HCT116 (cell line): ENCODE data around the gene CREG1. TPM values are rescaled to one million over a fixed set of nuclear protein-coding genes. Genes with fewer than 3 reads are reported as not detected.

Experiments used
- ATAC-seq: fragments of 200-7000 bp; cut with Tn5 transposase; 2 replicates; pipeline ENCODE4 v1.9.1; 2020; ENCODE audit warnings: mild to moderate bottlenecking, moderate library complexity
- BruUV-seq: library from RNA; stranded (reverse); fragments of 400-500 nt; replicated peaks from 2 replicates; lab custom pipeline; 2021; lab: Mats Ljungman, UMichigan
- CTCF ChIA-PET: fragments of 300-600 bp; sonication (Branson Sonifier 250); formaldehyde crosslinking; loops from one replicate; lab custom pipeline; 2021; ENCODE audit warnings: antibody characterized with exemption; lab: Charles Lee
- POLR2A ChIA-PET: fragments of 300-600, 350-600 bp; sonication (Branson Sonifier 250); formaldehyde crosslinking; loops from one replicate; lab custom pipeline; 2021; ENCODE audit warnings: antibody characterized with exemption; lab: Charles Lee
- RAD21 ChIA-PET, 2 experiments: fragments of 300-600 bp; sonication (Branson Sonifier 250); formaldehyde crosslinking; loops; one replicate each; lab custom pipeline; 2023; ENCODE audit warnings: low total read pairs in 2 of 2; ENCODE audit not compliant: uncharacterized antibody in 2 of 2, unreplicated experiment in 2 of 2, low non-redundant PET in 1 of 2; lab: Charles Lee
- DNase-seq: peaks from one replicate; pipeline ENCODE4 v3.0.0-alpha.2; 2010; ENCODE audit warnings: low read depth, low spot score
- H2AFZ ChIP-seq: fragments of 200-600 bp; shearing (Covaris generic), sonication (generic); 2 replicates; pipeline ENCODE4 v1.6.1; 2017; ENCODE audit warnings: low read depth, mixed run types, mixed read lengths, antibody characterized with exemption, low read length; ENCODE audit not compliant: poor library complexity, severe bottlenecking
- H3K27ac ChIP-seq: 2 replicates; pipeline ENCODE4 v1.5.1; 2012; ENCODE audit warnings: low read depth, low read length
- H3K27me3 ChIP-seq: fragments of 200-600 bp; sonication (generic); 2 replicates; pipeline ENCODE4 v1.6.1; 2016; ENCODE audit warnings: mixed run types, low read length, mixed read lengths; ENCODE audit not compliant: insufficient read depth
- H3K36me3 ChIP-seq, 2 experiments: fragments of 200-500 bp in 1 of 2; fragments of 200-600 bp in 1 of 2; sonication (Bioruptor generic) in 1 of 2; sonication (generic) in 1 of 2; 2 replicates each; pipeline versions ENCODE4 v1.5.1 to v1.6.1; 2014 to 2016; ENCODE audit warnings: low read length in 2 of 2, inconsistent platforms in 1 of 2, mixed read lengths in 1 of 2, mixed run types in 1 of 2; ENCODE audit not compliant: insufficient read depth in 2 of 2, control insufficient read depth in 1 of 2
- H3K4me1 ChIP-seq, 2 experiments: fragments of 200-600 bp in 1 of 2; sonication (generic) in 1 of 2; 2 replicates each; pipeline versions ENCODE4 v1.5.1 to v1.6.1; 2012 to 2017; ENCODE audit warnings: low read length in 2 of 2, inconsistent platforms in 1 of 2, mild to moderate bottlenecking in 1 of 2, mixed read lengths in 1 of 2, mixed run types in 1 of 2, moderate library complexity in 1 of 2; ENCODE audit not compliant: insufficient read depth in 2 of 2, control insufficient read depth in 1 of 2
- H3K4me2 ChIP-seq: fragments of 200-600 bp; sonication (generic); 2 replicates; pipeline ENCODE4 v1.6.1; 2017; ENCODE audit warnings: mixed run types, low read length, mixed read lengths
- H3K4me3 ChIP-seq, 2 experiments: fragments of 200-600 bp in 1 of 2; sonication (generic) in 1 of 2; replicated peaks in 1 of 2; 2 replicates each; pipeline ENCODE4 v1.5.1; 2011 to 2016; ENCODE audit warnings: low read length in 2 of 2, control low read depth in 1 of 2, low read depth in 1 of 2, mild to moderate bottlenecking in 1 of 2, mixed read lengths in 1 of 2, mixed run types in 1 of 2
- H3K79me2 ChIP-seq: fragments of 200-600 bp; sonication (generic); 2 replicates; pipeline ENCODE4 v1.6.1; 2017; ENCODE audit warnings: mild to moderate bottlenecking, mixed run types, low read length, moderate library complexity, mixed read lengths; ENCODE audit not compliant: insufficient read depth
- H3K9ac ChIP-seq: fragments of 200-600 bp; sonication (generic); 2 replicates; pipeline ENCODE4 v1.6.1; 2016; ENCODE audit warnings: low read length, mixed read lengths
- H3K9me2 ChIP-seq: fragments of 200-600 bp; sonication (generic), shearing (Covaris generic); 2 replicates; pipeline ENCODE4 v1.6.1; 2017; ENCODE audit warnings: mixed run types, mild to moderate bottlenecking, moderate library complexity; ENCODE audit not compliant: insufficient read depth
- H3K9me3 ChIP-seq, 2 experiments: fragments of 200-500 bp in 1 of 2; fragments of 200-600 bp in 1 of 2; sonication (Bioruptor generic) in 1 of 2; sonication (generic) in 1 of 2; 2 replicates each; pipeline ENCODE4 v1.6.1; 2014 to 2017; ENCODE audit warnings: low read length in 2 of 2, mixed read lengths in 2 of 2, inconsistent platforms in 1 of 2, low read depth in 1 of 2, mild to moderate bottlenecking in 1 of 2, mixed run types in 1 of 2, moderate library complexity in 1 of 2; ENCODE audit not compliant: control insufficient read depth in 1 of 2, insufficient read depth in 1 of 2
- H4K20me1 ChIP-seq: fragments of 200-600 bp; sonication (generic), shearing (Covaris generic); 2 replicates; pipeline ENCODE4 v1.6.1; 2017; ENCODE audit warnings: mixed run types, mild to moderate bottlenecking, moderate library complexity; ENCODE audit not compliant: insufficient read depth
- CEBPB ChIP-seq: IDR thresholded peaks from 2 replicates; pipeline ENCODE4 v1.6.1; 2012; ENCODE audit warnings: low read depth
- CTCF ChIP-seq, 3 experiments: fragments of 200-600 bp in 1 of 3; sonication (generic) in 1 of 3; IDR thresholded peaks in 2 of 3; conservative IDR thresholded peaks in 1 of 3; 2 replicates each; pipeline ENCODE4 v1.5.1; 2012 to 2017; ENCODE audit warnings: low read depth in 2 of 3, low read length in 2 of 3, antibody characterized with exemption in 1 of 3, borderline replicate concordance in 1 of 3, control low read depth in 1 of 3, mild to moderate bottlenecking in 1 of 3, mixed read lengths in 1 of 3, mixed run types in 1 of 3, moderate library complexity in 1 of 3; ENCODE audit not compliant: insufficient read depth in 1 of 3
- FOSL1 ChIP-seq: IDR thresholded peaks from 2 replicates; pipeline ENCODE4 v1.6.1; 2012; ENCODE audit warnings: low read depth
- POLR2AphosphoS5 ChIP-seq: IDR thresholded peaks from 2 replicates; pipeline ENCODE4 v1.6.1; 2011; ENCODE audit warnings: mild to moderate bottlenecking, low read depth, low read length, moderate library complexity
- RAD21 ChIP-seq: IDR thresholded peaks from 2 replicates; pipeline ENCODE4 v1.6.1; 2012; ENCODE audit warnings: low read depth, mild to moderate bottlenecking
- ZNF274 ChIP-seq: fragments of 200-500 bp; sonication (Bioruptor generic); IDR thresholded peaks from 2 replicates; pipeline ENCODE4 v1.6.1; 2014; ENCODE audit warnings: mild to moderate bottlenecking, low read depth, low read length, inconsistent platforms
- intact Hi-C: fragments of 100-400 bp; cut with micrococcal nuclease; formaldehyde crosslinking; loops from 2 replicates; pipeline ENCODE4 v1.10.0; 2022
- total RNA-seq: library from RNA; stranded (reverse); gene quantifications from one replicate; pipeline ENCODE4 v1.2.1, GENCODE V29; 2021; ENCODE audit not compliant: unreplicated experiment

CREG1 gene
- total RNA-seq, 1 experiment from 2014 or later: 55.7 TPM

- no TSS peak for BruUV-seq
- intact Hi-C loops: no loop called here
- ChIA-PET RAD21 (no interaction called here), POLR2A (no interaction called here), CTCF (no interaction called here)
- Histone ChIP-seq H4K20me1 (no peaks in the 10 kb centered on the region), H3K9me2 (no peaks in the 10 kb centered on the region), H3K27ac (no peak overlapping the region), H3K4me3 (no peak overlapping the region), H3K9ac (no peak overlapping the region), H3K27me3 (no peaks in the 10 kb centered on the region), H2AFZ (no peak overlapping the region), H3K4me2 (no peak overlapping the region), H3K4me1 (no peaks in the 10 kb centered on the region), H3K79me2 (no peaks in the 10 kb centered on the region), H3K36me3 (peaks cover 5 to 17% of the 10 kb centered on the region in 2 experiments; a peak in 3 of 4 replicates), H3K9me3 (no peaks in the 10 kb centered on the region)
- TF ChIP-seq CEBPB (peak; percentile 70), RAD21 (no peak)
- DNase-seq (no peak), ATAC-seq (no peak)
These were observed 9.0 kb downstream of the CREG1 start for GRCh38 chr1:167544447-167545093.

GRCh38 chr1:167543199-167543990 lies 10.2 kb downstream of the CREG1 start:
- no peak for ATAC-seq
- RAD21 ChIA-PET: no interaction called here
- POLR2A ChIA-PET: interaction anchor here (0.9 kb wide), 1 partner anchor 10 kb away, joined by 3 read pairs; the partner anchor contains the start of gene CREG1

More at GRCh38 chr1:167543199-167543990, 10.2 kb downstream of the CREG1 start:
- Histone ChIP-seq H3K4me2 (no peak overlapping the region), H3K79me2 (no peaks in the 10 kb centered on the region), H3K36me3 (peaks cover 5 to 17% of the 10 kb centered on the region in 2 experiments; a peak in 3 of 4 replicates), H3K4me1 (no peaks in the 10 kb centered on the region), H3K27me3 (no peaks in the 10 kb centered on the region), H3K4me3 (no peak overlapping the region), H3K9me2 (no peaks in the 10 kb centered on the region), H3K9me3 (no peaks in the 10 kb centered on the region), H3K9ac (no peak overlapping the region), H3K27ac (no peak overlapping the region), H4K20me1 (no peaks in the 10 kb centered on the region), H2AFZ (no peak overlapping the region)
- intact Hi-C loops: no loop called here
- CTCF ChIA-PET: no interaction called here
- TF ChIP-seq POLR2AphosphoS5: no peak
- TF ChIP-seq ZNF274: no peak
- no peak for TF ChIP-seq FOSL1
- TF ChIP-seq CTCF (IDR thresholded peaks at IDR 0.05 in 2 of 3, conservative IDR thresholded peaks at IDR 0.05 in 1 of 3; ENCODE audit: borderline replicate concordance in 1 of 3, insufficient read depth in 1 of 3, low read depth in 2 of 3, low read length in 2 of 3): no peak
- no TSS peak for BruUV-seq
- no peak for DNase-seq
